CD4-positive, alpha-beta T cell treated with Interleukin-10 for 1 hour (primary cell): ENCODE measurements around the gene GLT1D1.

Source experiments
- DNase-seq: peaks from one replicate; pipeline ENCODE4 v3.0.0-alpha.2; 2020

GLT1D1 gene

DNA sequence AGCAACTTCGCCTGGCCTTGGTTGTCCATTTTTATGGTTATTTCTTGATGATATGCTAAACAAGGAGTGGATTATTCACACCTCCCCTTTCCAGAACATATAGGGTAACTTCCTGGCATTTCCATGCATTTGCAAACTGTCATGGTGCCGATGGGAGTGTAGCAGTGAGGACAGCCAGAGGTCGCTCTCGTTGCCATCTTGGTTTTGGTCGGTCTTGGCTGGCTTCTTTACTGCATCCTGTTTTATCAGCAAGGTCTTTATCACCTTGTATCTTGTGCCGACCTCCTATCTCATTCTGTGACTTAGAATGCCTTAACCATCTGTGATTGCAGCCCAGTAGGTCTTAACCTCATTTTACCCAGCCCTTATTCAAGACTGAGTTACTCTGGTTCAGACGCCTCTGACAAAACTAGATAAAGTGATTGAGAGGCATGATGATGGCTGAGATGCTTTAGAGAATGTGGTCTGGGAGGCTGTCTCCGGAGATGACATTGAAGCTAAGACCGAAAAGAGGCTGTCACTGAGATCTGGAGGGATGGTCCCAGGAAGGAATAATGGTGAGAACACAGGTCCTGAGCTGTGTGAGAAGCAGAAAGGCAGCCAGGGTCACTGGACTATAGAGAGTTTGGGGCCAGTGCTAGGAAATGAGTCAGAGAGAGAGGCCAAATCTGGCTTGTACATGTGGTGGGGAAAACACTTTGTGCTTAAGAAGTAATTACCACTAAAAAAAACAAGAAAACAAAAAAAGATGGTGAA lies 2.9 kb downstream of the GLT1D1 start:
- DNase-seq, result no peak

DNA sequence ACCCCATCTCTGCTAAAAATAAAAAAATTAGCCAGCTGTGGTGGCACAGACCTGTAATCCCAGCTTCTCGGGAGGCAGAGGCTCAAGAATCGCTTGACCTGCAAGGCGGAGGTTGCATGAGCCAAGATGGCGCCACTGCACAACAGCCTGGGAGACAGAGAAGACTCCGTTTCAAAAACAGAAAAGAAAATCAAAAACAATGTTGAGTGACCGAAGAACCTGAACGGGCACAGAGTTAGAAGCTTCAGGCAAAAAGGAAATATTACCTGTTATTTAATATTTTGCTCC lies 3.5 kb downstream of the GLT1D1 start:
- DNase-seq, result no peak

DNA sequence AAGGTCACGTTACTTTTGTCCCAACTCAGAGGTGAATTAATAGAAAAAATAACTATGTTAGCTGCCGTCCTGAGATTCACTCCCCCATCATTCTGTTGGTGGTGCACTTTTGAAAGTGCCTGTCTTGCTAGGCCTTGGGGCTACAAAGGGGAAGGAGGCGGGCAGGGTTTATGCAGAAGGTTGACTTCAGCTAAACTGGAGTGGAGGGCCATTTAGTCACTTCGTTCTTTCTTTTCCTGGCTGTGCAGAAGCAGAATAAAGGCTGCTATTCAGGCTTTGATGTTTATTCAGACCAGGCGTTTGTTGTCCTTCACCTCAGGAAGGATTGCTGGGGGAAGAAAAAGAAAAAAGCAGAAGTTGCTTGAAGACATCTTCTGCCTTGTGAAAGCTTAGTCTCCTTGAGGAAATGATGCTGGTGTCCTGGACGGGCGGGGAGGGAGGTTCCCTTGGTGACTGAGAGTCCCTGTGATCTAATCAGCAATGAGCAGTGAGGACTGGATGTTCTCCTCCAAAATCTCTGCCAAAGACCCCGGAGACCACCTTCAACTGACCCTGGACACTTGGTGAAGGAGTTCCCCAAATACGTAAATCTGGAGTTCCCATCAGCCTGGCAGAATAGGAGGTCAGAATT lies 4.0 kb downstream of the GLT1D1 start:
- DNase-seq, result no peak

DNA sequence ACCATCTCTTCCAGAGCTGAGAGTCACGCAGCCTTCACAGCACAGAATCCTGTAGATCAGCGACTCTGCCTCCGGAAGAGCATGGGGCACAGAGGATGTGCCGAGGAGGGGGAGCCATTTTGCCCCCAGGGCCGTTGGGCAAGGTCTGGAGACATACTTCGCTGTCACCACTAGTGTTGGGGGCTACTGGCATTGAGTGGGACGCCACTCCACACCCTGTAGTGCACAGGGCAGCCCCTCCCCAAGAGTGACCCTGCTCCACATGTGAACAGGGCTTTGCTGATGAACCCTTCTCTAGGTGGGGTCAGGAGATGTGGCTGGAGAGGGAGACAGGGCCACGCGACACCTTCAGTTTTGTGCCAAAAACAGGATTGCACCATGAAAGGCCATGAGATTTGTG lies 6.0 kb downstream of the GLT1D1 start:
- DNase-seq, result no peak

DNA sequence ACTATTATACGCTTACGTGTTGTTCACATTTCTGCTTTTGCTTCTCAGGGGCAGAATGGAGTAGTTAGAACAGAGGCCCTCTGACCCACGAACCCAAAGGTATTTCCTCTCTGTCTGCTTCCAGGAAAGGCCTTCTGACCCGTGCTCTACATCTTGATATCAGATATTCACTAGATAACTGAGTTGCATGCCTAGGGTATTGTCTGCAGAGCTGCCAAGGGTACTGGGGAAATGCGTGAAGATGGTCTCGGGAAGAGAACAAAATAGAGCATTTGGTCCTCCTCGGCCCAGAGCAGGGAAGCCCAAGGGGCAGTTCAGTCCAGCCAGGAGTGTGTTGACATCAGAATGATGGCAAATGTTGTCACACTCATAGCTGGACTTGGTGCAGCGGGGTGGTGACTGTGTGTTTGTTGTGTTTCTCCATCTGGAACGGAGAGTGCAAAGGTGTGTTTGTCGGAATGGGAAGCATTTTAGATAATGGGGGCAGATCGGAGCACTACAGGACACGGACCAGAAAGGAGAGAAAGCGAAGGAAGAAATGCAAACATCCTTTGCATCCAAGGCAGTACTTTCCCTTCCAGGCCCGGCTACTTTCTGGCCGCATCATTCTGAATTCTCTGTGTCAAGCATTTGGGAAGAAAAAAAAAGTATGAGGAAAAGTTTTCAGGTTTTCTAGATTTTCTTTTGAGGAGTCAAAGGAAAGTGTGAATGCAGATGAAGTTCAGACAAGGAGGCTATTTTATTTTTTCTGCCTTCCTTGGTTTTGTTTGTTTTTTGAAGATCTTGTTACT lies 8.1 kb downstream of the GLT1D1 start:
- no peak for DNase-seq

DNA sequence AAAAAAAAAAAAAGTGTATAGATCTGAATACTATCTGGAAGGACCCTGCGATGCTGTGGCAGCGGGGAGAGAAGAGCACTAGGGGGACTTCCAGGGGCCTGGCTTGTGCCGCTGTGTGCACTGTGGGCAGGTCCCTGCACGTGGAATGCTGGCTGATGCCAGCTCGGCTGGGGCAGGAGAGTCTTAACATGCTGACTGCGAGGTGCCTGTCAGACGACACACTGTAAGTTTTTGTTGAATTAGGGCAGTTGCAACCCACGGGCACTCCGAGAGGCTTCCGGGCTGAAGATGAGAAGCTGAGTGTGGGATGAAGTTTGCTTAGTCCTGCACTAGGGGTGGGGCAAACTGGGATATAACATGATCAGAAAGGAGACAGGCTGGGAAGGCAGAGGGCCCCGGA lies 10.7 kb downstream of the GLT1D1 start:
- no peak for DNase-seq

DNA sequence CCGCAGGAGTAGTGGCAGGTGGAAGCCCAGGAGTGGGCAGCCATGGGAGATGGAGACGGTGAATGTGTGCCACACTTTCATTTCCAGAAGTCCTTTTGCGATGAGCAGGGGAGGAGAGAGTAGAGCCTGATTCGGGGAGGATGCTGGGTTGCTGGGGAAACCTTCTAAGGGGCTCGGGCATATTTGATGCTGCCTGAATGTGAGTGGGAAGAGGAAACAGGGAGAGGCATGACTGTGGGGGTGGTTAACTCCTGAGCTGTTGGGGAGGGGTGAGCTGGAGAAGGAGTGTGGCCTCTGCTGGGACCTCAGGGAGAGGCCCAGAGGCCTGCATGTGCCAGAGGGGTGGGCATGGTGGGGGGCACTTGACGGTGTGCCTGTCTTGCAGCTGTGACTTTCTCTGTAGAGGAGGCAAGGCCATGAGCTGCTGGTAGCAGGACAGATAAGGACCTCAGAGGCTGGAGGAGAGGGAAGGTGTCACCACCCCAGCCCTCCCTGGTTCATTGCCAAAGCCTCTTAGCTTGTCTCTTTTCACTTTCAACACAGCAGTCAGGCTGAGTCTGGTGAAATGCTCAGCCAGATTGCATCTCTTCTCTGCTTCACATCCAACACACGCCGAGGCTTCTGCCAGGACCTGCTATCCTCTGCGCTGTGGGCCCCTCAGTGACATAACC lies 11.4 kb downstream of the GLT1D1 start:
- no peak for DNase-seq

DNA sequence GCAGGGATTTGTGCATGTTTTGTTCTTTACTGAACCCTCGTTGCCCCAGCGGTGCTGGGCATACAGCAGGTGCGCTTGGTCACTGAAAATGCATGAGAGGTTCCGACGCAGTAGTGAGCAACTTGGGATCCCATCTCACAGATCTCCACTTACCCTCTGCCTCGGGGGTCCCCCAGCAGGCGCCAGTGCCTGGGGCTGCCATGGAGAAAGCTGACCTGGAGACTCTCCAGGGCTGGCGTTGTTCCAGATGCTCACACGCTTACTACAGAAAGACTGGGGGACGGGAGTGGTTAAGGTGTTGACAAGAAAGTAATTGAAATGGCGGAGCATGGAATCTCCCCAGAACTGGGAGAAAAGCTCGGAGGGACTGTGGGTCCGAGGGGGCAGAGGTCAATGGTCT lies 14.2 kb downstream of the GLT1D1 start:
- DNase-seq, result no peak

DNA sequence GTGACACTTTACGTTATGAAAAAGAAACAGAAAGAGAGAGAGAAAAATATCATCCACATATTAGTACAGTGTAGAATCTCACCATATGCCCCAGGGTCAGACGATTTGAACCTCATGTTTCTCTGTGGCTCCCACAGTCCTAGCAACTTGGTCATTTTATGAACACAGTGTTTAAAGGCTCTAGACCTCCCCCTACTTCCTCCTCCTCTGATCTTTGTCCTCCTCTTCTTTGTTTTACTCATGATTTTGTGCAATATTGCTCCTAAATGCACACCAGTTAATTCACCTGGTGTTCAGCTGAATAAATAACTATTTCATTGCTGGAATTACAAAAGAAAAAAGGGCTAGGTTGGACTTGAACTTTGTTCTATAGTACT lies 18.2 kb downstream of the GLT1D1 start:
- DNase-seq, result no peak

DNA sequence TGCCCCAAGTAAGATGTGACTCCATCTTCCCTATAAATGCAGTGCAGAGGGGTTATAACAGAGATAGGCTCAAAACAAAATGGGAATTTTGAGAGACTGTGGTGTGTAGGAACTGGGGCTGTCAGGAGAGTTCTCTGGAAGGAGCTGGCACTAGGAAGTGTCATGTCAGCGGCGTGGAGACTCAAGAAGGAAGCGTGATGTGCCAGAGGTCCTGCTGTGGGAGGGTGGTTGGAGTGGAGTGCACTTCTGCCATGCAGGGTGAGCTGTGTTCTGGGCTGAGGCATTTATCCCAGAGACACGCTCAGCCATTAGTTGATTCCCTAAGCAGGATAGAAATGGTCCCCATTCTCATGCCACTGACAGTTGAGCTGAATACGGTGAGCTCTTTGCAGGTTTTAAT lies 19.0 kb downstream of the GLT1D1 start:
- no peak for DNase-seq

DNA sequence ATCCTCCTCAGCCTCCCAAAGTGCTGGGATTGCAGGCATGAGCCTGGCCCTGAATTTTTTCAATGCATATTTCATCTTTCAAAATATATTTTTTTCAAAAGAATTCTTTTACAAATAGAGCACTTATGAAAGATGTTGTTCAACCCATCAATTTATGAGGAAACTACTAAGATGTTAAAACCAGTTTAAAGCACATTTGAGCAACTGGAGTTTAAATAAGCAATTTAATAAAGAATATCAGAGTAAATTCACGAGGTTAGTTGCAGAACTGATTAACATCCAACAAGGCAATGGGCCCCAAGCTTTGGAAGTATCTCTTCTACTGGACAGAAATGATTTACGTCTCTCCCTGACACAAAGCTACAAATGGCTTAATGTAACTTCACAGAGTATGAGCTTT lies 23.3 kb downstream of the GLT1D1 start:
- no peak for DNase-seq

DNA sequence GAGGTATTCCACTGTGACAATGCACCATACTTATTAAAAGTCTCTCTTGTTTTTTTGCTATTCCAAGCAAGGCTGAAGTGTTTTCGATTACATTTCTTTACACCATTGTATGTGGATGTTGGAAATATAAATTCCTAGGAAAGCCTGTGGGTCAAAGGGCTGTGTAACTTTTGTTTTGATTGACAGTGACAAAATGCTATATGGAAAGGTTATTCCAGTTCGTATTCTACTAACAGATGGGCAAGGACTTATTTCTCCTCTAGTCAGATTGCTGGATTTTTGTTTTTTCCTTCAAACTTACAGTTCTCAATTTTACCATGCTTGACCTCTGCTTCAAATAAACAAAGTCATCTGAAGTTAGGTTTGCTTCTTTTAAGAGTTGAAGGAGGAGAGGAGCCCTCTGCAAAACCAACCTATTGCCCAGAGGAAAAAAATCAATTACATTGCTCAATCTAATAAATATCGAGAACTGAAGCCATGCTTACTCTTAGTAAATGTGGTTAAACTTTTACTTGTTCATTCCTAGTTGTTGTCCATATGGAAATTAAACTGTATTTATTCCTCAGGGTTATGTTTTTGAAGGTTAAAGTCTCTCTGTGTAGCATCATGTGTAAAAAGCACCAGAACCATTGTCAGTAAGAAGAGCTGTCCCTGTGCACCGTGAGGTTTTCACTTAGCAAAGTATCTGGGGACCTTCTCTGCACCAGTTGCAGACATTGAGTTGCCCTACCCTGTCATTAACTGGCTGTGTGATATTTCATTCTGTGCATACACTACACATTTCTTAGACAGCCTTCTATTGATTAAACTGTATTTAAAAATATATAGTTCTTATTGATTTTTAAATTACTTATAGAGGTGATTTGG lies 26.9 kb downstream of the GLT1D1 start:
- DNase-seq, result no peak

DNA sequence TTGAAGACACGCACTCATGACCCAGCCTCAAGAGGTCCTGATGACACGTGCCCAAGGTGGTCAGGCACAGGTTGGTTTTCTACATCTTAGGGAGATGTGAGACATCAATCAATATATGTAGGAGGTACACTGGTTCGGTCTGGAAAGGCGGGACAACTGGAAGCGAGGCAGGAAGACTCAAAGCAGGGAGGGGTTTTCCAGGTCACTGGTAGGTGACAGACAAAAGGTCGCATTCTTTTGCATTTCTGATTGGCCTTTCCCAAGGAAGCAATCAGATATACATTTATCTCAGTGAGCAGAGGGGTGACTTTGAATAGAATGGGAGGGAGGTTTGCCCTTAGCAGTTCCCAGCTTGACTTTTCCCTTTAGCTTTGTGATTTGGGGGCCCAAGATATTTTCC lies 38.6 kb downstream of the GLT1D1 start:
- DNase-seq, result no peak

DNA sequence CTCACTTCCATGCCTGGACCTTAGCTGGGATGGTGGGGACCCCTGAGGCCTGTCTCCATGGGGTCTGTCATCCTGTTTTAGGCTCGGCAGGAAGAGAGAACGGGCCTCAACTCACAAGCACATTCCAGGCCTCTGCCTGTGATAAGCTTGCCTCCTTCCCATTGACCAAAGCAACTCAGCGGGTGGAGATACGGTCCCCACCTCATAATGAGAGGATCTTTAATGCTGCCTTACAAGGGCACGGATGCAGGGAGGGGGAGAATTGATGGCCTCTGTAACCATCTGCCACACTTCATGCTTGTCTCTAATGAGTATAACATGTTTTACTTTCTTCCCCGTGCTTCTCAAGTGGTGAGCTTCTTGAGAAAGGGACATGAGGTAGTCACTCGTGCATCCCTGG lies 50.0 kb downstream of the GLT1D1 start:
- DNase-seq, result no peak

DNA sequence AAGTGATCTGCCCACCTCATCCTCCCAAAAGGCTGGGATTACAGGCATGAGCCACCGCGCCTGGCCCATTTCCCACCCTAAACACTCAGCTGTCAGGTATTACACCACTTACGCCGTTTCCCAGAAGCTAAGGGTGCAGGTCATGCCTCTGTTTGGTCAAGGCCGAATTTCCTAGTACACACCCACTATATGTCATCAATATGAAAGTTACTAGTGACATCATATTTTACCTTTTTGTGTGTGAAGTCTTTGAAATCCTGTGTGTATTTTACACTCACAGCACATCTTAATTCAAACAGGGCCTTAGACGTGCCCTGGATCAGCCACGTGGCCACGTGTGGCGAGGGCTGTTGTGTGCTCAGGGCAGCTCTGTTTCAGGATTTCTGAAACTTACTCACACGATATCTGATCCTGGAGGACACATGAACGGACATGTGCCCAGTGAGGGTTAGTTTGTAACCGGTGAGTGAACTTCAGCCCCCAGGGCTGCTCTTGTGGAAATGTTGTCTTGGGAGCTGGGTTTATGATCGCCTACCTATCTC lies 51.8 kb downstream of the GLT1D1 start:
- DNase-seq, result no peak

DNA sequence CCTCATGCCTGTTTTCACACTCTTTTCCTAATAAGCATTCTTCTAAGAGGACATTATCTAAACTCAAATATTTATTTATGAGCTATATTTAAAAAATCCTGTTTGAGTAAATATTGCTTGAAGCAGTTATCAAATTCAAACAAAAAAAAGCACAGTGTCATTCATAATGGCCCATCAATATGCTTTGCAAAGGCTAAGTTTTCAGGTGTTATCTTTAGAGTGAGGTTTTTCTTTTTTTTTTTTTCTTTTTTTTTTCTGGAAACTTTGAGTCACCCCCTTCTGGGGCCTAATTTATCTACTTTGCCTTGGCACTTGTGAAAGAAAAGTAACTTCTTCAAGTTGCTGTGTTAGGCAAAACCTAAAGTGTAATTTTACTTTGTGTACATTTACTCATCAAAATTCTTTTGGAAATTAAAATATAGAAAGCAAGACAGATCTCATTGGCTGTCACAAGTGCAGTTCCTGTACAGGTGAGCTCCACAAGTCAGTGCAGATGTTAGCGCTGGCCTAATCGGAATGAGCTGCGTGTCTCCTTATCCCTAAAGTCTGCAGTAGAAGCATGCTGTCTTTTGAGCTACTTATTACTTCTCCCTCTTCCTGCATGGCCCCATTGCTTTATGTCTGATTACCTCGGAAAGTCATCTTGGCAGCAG lies 53.3 kb downstream of the GLT1D1 start:
- no peak for DNase-seq

DNA sequence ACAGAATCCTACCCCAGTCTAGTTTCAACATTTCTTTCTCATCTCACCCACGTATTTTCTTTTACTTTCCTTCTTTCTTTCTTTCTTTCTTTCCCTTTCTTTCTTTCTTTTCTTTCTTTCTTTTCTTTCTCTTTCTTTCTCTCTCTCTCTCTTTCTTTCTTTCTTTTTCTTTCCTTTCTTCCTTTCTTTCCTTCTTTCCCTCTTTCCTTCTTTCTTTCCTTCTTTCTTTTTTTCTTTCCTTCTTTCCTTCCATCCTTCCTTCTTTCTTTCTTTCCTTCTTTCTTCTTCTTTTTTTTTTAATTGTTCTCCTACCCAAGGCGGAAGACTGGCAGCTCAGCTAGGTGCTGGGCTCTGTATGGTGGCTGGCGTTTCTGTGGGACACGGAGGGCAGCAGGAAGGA lies 55.0 kb downstream of the GLT1D1 start:
- DNase-seq, result no peak

DNA sequence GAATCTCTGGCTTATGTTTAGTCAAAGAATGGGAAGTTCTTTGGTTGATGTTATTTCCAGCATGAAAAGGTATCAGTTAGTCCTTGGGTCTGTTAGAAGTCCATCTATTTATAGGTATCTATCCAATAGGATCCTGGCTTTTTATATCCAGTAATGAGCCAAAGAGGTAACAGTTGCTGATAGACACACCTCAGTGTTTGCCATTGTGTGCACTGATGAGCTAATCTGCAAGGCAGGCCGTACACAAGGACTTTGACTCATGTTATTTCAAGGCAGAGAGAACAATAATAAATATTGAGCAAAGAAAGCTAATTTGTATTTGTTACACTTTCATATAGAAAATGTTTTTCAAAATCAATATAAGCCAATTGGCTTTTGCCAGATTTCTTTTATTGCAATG lies 56.4 kb downstream of the GLT1D1 start:
- DNase-seq, result no peak

DNA sequence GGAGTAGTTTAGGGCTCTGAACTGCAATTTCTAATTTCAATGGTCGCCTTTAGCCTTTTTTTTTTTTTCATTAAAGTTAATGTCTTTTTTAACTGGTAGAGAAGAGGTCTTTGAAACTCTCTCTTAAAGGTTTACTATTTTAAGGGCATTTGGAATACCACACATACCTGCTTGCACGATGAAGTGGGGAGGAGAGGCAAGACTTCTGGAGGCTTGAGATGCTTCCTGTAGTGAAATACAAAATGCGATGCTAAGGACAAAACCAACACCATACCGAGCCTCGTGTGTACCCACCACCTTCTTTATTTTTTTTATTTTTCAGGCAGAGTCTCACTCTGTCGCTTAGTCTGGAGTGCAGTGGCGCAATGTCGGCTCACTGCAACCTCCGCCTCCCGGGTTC lies 57.4 kb downstream of the GLT1D1 start:
- DNase-seq, result no peak

DNA sequence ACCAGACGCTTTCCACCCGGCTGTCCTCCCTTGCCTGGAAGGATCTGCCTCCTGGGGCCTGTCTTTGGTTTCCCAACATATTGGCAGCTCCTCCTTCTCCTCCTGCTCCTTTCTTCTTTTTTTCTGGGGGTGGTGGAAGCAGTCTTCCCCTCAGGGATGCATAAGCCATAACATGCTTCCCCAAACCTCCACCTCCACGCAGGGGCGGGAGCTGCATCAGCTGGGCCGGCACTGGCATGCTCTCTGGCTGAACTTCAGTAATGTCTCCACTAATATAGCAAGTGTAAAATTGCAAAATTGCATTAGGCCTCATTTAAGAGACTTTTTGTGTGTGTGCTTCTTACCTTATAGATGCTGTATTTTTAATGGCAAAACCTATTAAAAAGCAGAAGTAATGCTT lies 58.6 kb downstream of the GLT1D1 start:
- DNase-seq, result no peak

DNA sequence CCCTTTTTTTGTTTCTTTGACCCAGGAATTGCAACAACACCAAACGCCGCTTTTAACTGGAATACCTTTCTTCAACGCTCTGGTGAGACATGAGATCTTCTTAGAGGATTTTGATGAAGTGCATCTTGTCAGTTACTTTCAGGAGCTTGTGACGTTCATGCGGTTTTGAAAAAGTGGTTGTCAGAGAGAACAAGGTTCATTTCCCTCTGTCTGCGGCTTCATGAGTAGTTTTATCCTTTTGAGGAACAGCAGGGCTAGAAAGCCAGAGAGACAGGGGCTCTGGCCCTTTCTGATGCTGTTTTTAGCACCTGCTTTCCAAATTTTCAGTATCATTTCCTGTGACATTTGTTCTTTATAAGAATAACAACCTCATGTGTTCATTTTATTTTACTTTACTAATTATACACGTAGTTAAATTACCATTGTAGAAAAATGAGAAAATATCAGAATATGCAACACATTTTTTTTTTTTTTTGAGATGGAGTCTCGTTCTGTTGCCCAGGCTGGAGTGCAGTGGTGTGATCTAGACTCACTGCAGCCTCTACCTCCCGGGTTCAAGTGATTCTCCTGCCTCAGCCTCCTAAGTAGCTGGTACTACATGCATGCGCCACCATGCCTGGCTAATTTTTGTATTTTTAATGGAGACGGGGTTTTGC lies 61.8 kb downstream of the GLT1D1 start:
- DNase-seq, result peak; percentile 28

DNA sequence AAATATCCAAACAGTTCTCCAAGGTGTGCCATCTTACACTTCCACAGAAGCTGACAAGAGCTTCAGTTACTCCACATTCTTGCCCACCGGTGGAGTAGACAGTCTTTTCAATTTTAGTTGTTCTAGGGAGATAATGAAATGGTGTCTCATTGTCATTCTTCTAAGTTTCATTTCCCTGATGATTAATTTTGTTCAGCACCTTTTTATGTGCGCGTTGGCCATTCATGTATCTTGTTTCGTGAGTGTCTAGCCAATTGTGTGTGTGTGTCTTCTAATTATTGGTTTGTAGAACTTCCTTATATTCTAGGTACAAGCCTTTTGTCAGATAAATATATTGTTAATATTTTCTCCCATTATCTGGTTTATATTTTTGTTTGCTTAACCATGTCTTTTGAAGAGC lies 63.1 kb downstream of the GLT1D1 start:
- DNase-seq, result no peak
